ENCODE results near the gene CCL2.
A peak's percentile ranks its signal among the peaks of the same experiment; 100 is the strongest.

Gene CCL2

GRCh38 chr17:34265711-34266110 is 10.6 kb downstream of the CCL2 start:
- no peak for DNase-seq (ENCODE audit: low read depth)

- DNase-seq (ENCODE audit: low read depth): peak; percentile 23
Observed at GRCh38 chr17:34269969-34270368, 14.9 kb downstream of the CCL2 start, which contains the start of gene CCL7. Gene CCL7, plus strand, starts transcription at chr17:34270221. Its CDS starts 70 bp downstream, at chr17:34270291.

GRCh38 chr17:34275881-34276280 is 20.8 kb downstream of the CCL2 start:
- DNase-seq (ENCODE audit: low read depth): peak; percentile 45

- DNase-seq (ENCODE audit: low read depth): no peak
Observed at GRCh38 chr17:34276826-34277225, 21.7 kb downstream of the CCL2 start.

- no peak for DNase-seq (ENCODE audit: low read depth)
Observed at GRCh38 chr17:34283571-34283970, 28.5 kb downstream of the CCL2 start.

- no peak for DNase-seq (ENCODE audit: low read depth)
Observed at GRCh38 chr17:34285286-34285792, 30.3 kb downstream of the CCL2 start, which contains the start of gene CCL11. Gene CCL11, plus strand, starts transcription at chr17:34285742. Its CDS starts 67 bp downstream, at chr17:34285809.

- DNase-seq (ENCODE audit: low read depth): no peak
Observed at GRCh38 chr17:34287875-34288274, 32.8 kb downstream of the CCL2 start.

- DNase-seq (ENCODE audit: low read depth): no peak
Observed at GRCh38 chr17:34290586-34290985, 35.5 kb downstream of the CCL2 start.

- DNase-seq (ENCODE audit: low read depth): peak; percentile 3
Observed at GRCh38 chr17:34291721-34292348, 36.8 kb downstream of the CCL2 start.

- DNase-seq (ENCODE audit: low read depth): no peak
Observed at GRCh38 chr17:34299027-34299426, 43.9 kb downstream of the CCL2 start.

GRCh38 chr17:34299956-34300577 is 45.0 kb downstream of the CCL2 start:
- DNase-seq (ENCODE audit: low read depth): peak; percentile 27

GRCh38 chr17:34300652-34301370 is 45.7 kb downstream of the CCL2 start:
- DNase-seq (ENCODE audit: low read depth): peak; percentile 33

GRCh38 chr17:34301986-34302385 is 46.9 kb downstream of the CCL2 start:
- no peak for DNase-seq (ENCODE audit: low read depth)

GRCh38 chr17:34302636-34303035 is 47.6 kb downstream of the CCL2 start:
- no peak for DNase-seq (ENCODE audit: low read depth)

- no peak for DNase-seq (ENCODE audit: low read depth)
Observed at GRCh38 chr17:34303606-34304005, 48.5 kb downstream of the CCL2 start.

GRCh38 chr17:34305061-34305460 is 50.0 kb downstream of the CCL2 start:
- no peak for DNase-seq (ENCODE audit: low read depth)

- no peak for DNase-seq (ENCODE audit: low read depth)
Observed at GRCh38 chr17:34305606-34306005, 50.5 kb downstream of the CCL2 start.

GRCh38 chr17:34306466-34306865 is 51.4 kb downstream of the CCL2 start:
- DNase-seq (ENCODE audit: low read depth): peak; percentile 33
